NCI-H1436 treated with DMSO at 0.1 percent for 48 hours (cell line): ENCODE data around the gene SLC7A8.

Source experiments
- DNase-seq: peaks from one replicate; lab custom pipeline; 2025; lab: John Stamatoyannopoulos, UW

SLC7A8 gene

DNA sequence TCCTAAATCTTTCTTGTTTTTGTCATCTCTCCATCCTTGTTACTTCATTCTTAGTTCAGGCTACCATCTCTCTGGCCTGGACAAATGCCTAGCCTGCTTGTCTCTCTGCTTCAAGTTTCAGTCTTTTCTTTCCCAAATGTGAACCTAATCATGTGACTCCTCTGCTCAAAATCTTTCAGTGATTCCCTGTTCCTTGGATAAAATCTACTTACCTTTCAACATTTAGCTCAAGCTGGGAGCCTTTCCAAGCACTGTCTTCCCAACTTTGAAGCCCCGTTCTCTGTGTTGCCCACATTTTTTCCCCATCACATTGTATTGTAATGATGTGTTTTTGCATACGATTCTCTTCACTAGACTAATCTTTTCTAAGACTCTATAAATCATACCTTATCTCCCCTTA is 24.7 kb downstream of the SLC7A8 start:
- DNase-seq: no peak

DNA sequence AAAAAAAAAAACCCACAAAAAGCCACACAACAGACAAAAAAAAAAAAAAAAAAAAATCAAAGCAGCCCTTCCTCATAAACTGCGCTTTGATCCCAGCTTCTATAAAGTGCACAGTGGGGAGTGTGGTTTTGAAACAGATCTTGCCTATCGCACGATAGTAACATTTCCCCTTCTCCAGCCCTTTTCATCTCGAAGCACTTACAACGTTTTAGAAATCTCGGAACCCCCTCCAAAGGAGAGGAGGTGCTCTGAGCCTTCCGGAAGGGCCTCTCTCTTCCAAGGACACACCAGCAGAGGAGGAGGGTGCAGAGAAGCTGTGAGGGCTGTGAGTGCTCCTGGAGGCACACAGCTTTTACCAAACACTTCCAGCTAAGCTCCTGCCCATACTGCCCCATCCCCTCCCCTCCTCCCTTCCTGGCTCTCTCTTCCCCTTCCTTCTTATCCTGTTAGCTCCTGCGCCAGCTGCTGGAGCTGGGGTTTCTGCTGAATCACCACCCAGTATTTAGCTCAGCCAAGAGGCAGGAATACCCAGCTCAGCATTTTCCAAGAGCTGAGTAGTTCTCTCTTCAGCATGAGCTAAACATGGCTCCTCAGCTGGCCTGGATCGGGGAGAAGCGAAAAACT is 28.4 kb downstream of the SLC7A8 start:
- no peak for DNase-seq

DNA sequence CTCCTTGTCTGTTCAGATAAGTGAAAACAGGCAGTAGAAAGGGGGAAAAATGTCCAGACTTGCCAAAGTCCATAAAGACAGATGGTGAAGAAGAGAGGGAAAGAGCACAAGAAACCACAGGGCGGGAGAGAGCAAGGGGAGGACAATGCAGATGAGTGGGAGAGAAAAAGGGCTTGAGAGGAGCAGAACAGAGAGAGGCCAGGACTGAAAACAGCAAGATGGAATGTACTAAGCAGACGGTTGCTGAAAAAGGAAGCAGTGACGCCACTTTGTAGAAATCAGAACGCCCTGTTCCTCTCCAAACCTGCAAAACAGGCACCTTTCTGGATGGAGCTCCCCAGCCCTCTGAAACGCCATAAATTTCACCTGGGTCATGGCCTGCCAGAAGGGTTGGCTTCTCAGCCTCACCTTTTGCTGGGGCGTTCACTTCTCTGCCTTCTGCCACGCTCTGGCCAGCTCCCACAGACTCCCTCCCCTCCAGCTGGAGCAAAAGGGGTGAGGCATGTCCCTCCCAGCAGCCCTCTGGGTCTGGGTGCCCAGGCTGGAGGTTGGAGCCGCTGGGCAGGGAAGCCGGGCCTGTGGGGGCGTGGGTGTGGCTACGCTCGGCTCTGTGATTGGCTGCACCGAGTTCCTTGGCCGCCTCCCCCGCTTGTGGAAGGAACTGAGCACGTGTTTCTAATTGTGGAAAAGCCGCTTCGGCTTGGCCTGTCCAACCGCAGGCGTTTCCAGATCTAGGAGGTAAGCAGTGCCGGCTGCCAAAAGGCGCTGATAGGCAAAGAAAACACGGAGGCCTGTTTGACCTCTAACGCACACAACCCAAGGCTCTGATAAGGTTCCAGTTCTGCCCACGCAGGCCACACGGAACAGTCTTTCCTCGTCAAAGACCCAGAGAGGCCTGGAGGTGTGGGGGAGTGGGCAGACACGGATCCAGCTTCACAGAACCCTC is 29.3 kb downstream of the SLC7A8 start:
- DNase-seq: no peak

DNA sequence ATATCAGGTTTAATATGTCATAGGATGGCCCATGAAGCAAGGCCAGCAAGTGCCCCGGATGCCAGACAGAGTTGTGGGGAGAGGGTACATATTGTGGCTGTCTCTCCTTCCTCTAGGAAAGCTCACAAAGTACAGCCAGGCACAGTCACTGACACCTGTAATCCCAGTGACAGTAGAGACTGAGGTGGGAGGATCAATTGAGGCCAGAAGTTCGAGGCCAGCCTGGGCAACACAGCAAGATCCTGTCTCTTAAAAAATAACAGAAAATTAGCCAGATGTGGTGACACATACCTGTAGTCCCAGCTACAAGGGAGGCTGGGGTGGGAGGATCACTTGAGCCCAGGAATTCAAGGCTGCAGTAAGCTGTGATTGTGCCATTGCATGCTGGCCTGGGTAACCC is 32.1 kb downstream of the SLC7A8 start:
- no peak for DNase-seq

DNA sequence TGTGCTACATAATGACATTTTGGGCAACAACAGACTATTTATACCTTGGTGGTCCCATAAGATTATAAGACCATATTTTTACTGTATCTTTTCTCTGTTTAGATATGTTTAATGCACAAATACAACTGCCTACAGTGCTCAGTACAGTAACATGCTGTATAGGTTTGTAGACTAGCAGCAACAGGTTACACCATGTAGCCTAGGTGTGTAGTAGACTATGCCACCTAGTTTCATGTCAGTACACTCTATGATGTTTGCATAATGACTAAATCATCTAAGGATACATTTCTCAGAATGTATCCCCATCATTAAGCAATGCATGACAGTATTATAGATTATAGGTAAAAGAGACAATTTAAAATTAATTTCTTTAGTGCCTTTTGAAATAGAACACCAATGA is 33.7 kb downstream of the SLC7A8 start:
- DNase-seq: no peak

DNA sequence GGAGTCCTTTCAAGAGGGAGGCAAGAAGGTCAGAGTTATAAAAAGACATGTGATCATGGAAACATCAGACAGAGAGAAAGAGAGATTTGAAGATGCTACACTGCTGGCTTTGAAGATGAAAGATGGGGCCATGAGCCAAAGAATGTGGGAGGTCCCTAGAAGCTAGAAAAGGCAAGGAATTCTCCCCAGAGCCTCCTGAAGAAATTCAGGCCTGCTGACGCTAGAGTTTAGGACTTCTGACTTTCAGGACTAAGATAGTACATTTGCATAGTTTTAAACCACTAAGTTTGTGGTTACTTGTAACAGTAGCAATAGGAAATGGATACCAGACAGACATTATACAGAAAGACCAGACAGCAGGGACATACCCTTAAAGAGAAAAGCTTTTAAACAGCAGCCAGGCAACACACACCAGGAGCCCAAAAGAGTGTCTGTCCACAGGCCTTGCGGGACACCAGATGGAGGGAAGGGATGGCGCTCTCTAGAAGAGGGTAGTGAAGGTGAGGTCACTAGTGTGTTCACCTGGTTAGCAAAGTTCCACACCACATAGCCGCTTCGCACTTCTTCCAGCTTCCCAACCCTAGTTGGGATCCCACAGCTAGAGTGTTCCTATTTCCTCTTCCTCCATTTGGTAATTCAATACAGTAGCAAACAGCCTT is 34.7 kb downstream of the SLC7A8 start:
- no peak for DNase-seq

DNA sequence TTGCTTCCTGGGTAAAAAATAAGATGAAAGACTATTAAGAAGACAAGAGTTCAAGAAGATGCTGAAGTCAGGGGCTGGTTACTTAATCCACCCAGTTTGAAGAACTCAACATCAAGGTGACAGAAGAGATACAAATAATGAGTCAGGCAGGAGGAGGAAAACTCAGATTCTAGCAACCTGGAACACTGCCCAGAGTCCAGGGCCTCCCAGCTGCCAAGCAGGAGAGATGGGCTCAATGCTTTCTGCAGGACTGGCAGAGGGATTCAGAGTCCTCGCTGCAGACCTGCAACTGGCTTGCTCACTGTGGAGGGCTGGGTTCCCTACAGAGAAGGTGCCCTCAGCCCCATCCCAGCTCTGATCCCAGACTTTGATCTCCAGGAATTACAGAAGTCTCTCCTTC is 35.8 kb downstream of the SLC7A8 start:
- DNase-seq: no peak

DNA sequence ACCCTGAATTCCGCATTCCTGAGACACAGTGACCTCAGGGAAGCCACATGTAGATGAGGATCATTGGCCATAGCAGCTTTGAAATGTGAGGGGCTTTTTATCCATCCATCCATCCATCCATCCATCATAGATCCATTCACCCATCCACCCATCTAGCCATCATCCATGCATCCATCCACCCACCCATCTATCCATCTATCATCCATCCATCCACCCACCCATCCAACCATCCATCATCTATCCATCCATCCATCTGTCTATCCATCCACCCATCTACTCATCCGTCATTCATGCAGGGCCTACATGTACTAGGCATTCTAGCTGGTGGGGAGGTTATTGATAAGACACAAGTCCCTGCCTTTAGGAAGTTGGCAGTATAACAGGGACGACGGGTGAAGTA is 36.5 kb downstream of the SLC7A8 start:
- DNase-seq: no peak

DNA sequence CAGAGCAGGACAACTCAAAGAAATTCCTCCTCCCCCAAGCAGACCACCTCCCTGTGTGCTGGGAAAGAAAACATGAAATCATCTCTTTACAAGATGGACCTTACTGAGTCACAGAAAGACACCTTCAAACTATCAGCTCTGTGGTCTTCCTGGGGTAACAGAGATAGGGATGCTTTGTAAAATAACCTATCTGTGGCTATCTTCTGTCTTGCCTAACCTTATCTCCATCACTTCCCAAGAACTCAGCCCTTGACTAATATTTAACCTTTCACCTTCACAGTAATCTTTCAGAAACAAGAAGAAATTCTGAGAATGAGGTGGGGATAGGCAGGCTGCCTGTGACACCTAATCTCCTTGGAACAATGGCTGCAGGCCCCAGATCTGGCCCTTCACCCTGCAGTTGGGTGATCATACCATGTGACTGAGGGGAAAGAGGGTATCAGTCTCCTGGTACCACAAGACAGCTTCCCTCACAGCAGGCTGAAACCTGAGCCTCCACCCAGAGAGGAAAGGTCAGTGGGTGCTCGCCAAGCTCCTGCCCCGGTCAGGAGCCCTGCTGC is 37.0 kb downstream of the SLC7A8 start:
- DNase-seq: no peak

DNA sequence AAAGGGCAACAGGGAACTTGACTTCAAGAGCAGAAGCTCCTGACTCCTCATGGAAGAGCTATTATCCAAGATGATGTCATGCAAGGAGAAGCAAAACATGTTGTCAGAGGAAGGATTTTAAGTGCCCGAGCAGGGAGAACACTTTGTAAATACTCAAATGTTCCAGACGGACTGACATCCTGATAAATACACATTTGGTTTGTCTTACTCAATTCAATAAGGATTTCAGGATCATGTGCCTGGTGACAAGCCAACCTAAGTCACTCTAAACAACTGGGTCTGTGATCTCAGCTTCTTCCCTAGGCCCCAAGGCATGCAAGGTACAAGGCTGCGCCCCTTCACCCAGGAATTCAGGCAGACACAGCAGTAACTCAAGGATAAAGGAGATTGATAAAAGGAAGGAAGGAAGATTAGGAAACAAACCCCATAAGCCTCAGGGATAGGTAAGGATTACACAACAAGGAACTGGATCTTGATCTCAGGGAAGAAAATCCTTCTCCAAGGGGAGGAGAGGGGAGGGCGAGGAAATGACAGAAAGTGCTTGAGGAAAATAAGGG is 37.6 kb downstream of the SLC7A8 start:
- no peak for DNase-seq

DNA sequence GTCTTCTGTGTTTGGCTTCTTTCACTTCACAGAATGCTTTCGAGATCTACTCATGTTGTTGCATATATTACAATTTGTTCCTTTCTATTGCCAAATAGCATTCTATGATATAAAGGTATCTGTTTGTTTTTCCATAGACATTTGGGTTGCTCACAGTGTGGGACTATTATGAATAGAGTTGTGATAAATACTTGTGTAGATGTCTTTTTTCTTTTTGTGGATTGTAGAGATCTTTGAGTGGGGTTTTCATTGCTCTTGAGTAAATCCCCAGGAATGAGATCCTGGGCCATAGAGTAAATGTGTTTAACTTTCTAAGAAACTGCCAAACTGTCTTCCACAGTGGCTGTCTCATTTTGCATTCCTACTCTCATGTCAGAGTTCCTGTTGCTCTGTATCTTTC is 39.5 kb downstream of the SLC7A8 start:
- DNase-seq: no peak

DNA sequence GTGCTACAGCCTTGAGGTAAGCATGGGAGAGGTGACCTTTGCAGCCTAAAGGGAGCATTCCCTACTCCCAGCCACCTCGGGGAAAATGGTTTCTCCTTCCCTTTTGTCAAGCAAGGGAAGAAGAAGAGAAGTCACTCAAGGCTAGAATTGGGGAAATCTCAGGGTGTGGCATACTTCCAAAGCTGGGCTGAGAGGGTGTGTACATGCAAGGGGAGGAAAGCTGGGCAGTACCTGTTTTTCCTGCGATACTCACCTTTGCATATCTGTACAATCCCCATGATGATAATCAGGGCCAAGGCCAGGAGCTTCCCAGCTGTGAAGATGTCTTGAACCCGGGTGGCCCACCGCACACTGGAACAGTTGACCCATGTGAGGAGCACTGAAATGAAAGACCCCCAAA is 40.6 kb downstream of the SLC7A8 start:
- DNase-seq: no peak

DNA sequence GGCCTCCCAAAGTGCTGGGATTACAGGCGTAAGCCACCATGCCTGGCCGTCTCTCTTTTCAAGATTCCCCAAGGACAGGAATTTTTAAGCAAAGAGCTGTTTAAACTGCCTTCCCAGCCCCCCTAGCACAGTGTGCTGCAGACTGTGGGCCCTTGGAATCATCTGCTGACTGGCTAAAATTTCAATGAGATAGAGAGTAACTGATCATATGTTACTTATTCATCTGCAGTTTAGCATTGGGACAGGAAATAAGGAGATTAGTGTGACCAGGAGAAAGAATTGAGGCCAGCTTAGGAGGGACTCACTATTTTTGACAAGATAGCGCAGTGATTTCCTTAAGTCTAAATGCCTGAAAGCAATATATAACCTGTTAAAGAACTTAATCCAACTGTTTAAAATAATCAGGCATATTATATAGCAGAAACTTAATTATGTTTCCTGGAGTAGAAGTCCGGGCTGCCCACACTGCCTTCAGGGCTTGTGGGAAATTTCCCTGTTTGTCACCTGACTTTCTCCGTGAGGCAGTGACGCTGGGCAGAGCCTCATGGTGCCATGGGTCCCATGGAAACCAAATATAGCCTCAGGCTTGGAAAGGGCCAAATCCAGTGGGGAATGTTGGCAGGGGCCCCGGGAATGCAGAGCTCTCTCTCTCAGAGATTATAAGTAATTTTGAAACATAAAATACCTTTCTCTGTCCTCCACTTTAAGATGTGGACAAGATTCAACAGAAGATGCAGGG is 41.6 kb downstream of the SLC7A8 start:
- DNase-seq: no peak

DNA sequence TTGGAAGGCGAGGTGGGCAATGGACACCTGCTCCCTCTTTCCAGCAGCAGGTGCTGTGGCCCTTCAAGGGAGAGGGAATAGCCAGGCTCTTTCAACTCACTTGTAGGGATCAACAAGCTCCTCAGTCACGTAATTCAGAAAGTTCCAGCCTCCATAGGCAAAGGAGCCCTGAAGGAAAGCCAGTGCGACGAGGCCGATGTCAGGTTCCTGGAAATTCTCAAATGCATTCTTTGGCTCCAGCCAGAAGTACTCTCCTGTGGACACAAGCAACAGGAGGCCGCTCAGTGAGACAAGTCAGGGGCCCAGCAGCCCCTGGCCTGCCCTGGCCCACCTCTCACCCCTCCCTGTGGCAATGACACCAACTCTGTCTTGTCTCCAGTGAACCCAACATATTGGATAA is 43.1 kb downstream of the SLC7A8 start:
- DNase-seq: no peak

DNA sequence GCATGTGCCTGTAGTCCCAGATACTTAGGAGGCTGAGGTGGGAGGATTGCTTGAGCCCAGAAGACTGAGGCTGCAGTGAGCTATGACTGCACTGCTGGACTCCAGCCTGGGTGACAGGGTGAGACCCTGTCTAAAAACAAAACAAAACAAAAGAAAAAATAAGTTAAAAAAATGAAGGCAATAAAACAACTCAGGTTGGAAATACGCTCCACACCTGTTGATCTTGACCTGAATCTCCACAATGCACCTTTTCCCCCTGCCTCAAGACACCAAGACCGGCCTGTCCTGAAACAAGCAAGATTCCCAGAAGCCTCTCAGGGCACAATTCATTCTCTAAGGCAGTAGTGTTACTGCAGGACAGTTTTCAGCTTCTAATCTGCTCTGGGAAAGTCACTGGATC is 43.6 kb downstream of the SLC7A8 start:
- DNase-seq: no peak

DNA sequence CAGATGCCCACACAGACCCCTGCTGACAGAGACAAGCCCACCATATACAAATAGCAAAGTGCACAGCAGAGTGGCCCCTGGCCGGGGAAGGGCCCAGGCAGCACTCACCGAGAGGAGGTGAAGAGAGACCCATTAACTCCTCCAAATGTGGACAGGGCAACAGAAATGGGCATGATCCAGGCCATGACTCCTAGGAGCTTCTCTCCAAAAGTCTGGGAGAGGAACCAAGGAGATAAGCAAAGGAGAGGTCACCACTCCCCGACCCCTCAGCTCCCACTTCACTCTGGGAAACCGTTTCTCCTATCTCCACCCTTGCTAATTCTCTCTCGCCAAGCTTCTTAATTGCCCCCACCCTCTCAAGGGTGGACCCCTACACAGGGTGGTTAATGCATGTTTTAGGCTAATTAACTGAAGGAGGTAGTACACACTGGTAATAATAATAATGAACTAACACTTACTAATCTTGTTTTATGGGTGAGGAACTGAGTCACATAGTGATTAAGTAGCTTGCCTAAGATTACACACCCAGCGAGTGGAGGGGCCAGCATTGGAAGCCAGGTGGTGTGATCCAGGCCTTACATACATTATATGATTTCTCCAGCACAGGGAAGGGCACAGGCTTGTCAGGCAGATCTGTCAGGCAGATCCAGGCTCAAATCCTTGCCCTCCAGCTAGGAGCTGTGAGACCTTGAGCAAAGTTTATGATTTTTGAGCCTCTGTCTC is 45.5 kb downstream of the SLC7A8 start:
- no peak for DNase-seq

DNA sequence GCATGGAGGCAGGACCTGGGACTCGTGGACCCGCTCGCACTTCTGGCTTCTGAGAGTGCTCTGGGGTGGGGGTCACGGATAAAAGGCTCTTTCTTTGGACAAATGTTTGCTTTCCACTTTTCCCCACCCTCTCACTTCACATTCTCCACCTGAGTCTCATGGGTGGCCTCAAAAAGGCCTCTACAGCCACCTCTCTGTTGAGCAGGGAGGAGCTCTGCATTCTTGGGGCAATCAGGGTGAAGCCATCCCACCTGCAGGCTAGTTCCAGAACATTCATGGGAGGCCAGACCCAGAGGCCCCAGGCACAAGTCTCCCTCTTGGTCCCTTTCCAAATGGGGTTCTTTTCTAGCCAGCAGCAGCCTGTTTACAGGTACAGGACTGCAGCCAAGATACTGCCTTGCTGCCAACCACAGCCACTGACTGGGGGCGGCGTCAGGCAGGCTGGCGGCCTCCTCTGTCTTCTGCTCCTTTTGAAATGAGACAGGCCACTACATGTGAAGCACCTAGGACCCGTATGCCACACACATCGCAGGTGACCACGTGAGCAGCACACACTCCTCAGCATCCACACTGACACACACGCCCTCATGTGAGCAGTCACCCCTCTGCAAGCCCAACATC is 46.2 kb downstream of the SLC7A8 start:
- DNase-seq: no peak

DNA sequence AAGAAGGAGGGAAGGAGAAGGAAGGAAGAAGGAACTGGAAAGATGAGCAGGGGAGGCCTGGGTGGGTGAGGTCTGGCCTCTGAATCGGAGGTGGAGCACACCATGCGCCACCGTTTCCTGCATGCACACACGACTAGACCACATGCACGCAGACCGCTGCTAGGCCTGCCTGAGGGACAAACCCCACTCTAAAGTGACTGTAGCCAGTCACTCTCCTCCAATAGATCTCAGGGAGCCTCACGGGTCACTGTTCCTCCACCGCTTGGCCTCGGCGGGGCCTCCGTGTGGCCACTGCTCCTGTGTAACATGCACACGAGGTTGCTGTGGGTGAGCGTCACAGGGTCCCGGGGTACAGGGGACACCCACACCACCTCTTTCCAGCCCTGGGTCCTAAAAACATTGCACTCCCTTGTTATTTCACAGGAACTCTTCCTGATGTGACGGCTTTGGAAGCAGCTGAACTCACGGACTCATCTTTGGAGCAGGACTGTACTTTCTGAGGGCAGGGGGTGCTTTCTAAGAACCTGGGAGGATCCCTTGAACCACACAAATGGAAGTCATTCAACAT is 46.8 kb downstream of the SLC7A8 start:
- DNase-seq: no peak

DNA sequence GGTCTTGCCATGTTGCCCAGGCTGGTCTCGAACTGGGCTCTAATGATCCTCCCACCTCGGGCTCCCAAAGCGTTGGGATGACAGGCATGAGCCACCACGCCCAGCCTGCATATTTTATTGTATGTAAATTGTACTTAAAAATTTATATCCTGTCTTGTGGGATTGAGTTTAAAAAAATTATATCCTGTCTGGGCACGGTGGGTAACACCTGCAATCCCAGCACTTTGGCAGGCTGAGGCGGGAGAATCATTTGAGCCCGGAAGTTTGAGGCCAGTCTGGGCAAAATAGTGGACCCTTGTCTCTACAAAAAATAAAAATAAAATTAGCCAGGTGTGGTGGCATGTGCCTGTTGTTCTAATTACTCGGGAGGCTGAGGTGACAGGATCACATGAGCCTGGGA is 50.5 kb downstream of the SLC7A8 start:
- DNase-seq: no peak

DNA sequence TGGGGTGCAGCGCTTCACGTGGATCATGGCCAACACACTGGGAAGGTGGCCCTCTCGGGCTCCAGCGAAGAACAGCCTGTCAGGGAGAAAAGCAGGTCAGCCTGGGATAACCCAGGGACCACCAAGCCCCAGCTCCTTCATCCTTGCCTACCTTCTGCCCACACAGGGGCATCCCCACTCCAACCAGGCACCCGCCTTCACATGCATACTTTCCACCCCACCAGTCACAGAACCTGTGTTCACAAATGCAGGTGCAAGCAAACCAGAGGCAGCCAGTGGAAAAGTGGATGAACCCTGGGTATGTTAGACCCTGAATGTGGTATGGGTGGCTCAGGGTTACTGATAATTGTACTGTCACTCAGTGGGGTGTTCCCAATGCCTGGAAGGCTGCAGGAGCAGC is 52.0 kb downstream of the SLC7A8 start:
- DNase-seq: no peak
